K562 (cell line): ENCODE results near the gene ABCC10. TPM values are rescaled to one million over a fixed set of nuclear protein-coding genes. Genes with fewer than 3 reads are reported as not detected.
A peak's percentile ranks its signal among the peaks of the same experiment; 100 is the strongest.

Experiments
- ARID3B ChIP-seq: fragments of 250-450 bp; sonication (Bioruptor Pico); IDR thresholded peaks from 2 replicates; pipeline ENCODE4 v1.4.0; 2020; ENCODE audit warnings: borderline replicate concordance
- CBX3 ChIP-seq, 2 experiments: IDR thresholded peaks; 1 replicate in 1 of 2; 2 replicates in 1 of 2; pipeline ENCODE4 v1.6.1; 2012; ENCODE audit warnings: inconsistent platforms in 2 of 2, low read length in 2 of 2, borderline replicate concordance in 1 of 2, control low read depth in 1 of 2
- CSDE1 ChIP-seq, 2 experiments: fragments of 450-650 bp; IDR thresholded peaks; 2 replicates each; pipeline ENCODE4 v1.6.1; 2016; ENCODE audit warnings: mild to moderate bottlenecking in 1 of 2
- DACH1 ChIP-seq: fragments of 450-650 bp; IDR thresholded peaks from 2 replicates; pipeline ENCODE4 v1.6.1; 2018; ENCODE audit not compliant: partially characterized antibody
- GTF2A2 ChIP-seq: IDR thresholded peaks from 2 replicates; pipeline ENCODE4 v1.6.1; 2016; ENCODE audit warnings: mild to moderate bottlenecking, missing genetic modification characterization, missing compliant biosample characterization
- MGA ChIP-seq: fragments of 450-650 bp; IDR thresholded peaks from 2 replicates; pipeline ENCODE4 v1.6.1; 2016; ENCODE audit warnings: mild to moderate bottlenecking, moderate library complexity
- PPARD ChIP-seq: fragments of 250-450 bp; sonication (Bioruptor Pico); IDR thresholded peaks from 2 replicates; pipeline ENCODE4 v1.8.0; 2022; ENCODE audit warnings: inconsistent platforms, mild to moderate bottlenecking, moderate library complexity
- TCF3 ChIP-seq: sonication (generic); formaldehyde crosslinking; IDR thresholded peaks from 2 replicates; pipeline ENCODE4 v1.4.0; 2020; ENCODE audit warnings: mild to moderate bottlenecking, missing genetic modification reagents
- TCF7L2 ChIP-seq: fragments of 150-350 bp; IDR thresholded peaks from 2 replicates; pipeline ENCODE4 v1.6.1; 2016; ENCODE audit warnings: low read depth, mild to moderate bottlenecking, low read length, moderate library complexity
- TEAD2 ChIP-seq: fragments of 450-650 bp; IDR thresholded peaks from 2 replicates; pipeline ENCODE4 v1.6.1; 2016; ENCODE audit warnings: missing genetic modification characterization, control low read depth, missing compliant biosample characterization
- ZKSCAN3 ChIP-seq: fragments of 250-450 bp; sonication (Bioruptor Pico); IDR thresholded peaks from 2 replicates; pipeline ENCODE4 v1.4.0; 2020
- ZNF197 ChIP-seq: fragments of 200-800 bp; sonication (Bioruptor generic); IDR thresholded peaks from 2 replicates; pipeline ENCODE4 v1.6.1; 2016; ENCODE audit warnings: low read depth, missing genetic modification characterization, missing compliant biosample characterization
- ZNF23 ChIP-seq: fragments of 250-450 bp; sonication (Bioruptor Pico); IDR thresholded peaks from 2 replicates; pipeline ENCODE4 v1.4.0; 2020; ENCODE audit warnings: mild to moderate bottlenecking
- ZZZ3 ChIP-seq: fragments of 450-650 bp; IDR thresholded peaks from 2 replicates; pipeline ENCODE4 v1.6.1; 2016; ENCODE audit warnings: antibody characterized with exemption, mild to moderate bottlenecking, moderate library complexity
- polyA plus RNA-seq, 8 experiments: library from polyadenylated mRNA; depleted of rRNA in 4 of 8; stranded (reverse) in 5 of 8; unstranded in 3 of 8; fragments of >200 nt; fragmentation: Nextera tagmentation in 2 of 8; fragmentation: Illumina TruSeq in 1 of 8; extraction: Ambion mirVana in 2 of 8; extraction: Trizol in 1 of 8; gene quantifications; 2 replicates each; pipeline versions ENCODE4 v1.2.1 to v1.2.3, GENCODE V29; 2011 to 2014; ENCODE audit warnings: inconsistent platforms in 1 of 8, missing spikeins in 1 of 8
- total RNA-seq, 7 experiments: library from RNA; depleted of rRNA in 6 of 7; stranded (reverse); fragments of >200 nt in 6 of 7; fragmentation: Illumina TruSeq in 2 of 7; extraction: Trizol in 2 of 7; gene quantifications; 2 replicates each; pipeline versions ENCODE4 v1.2.1 to v1.2.3, GENCODE V29; 2011 to 2021; ENCODE audit warnings: low replicate concordance in 1 of 7

Gene ABCC10
- total and polyA plus RNA-seq, 9 of the 15 experiments (the other 6 are each of a cell fraction or from before 2014, with no cell fraction given) = 2.4 to 29.1 (median 13.7) TPM

GRCh38 chr6:43427406-43428111, at the start of gene ABCC10 (continued):
- TF ChIP-seq ZNF197 = no peak
- TF ChIP-seq CBX3 (IDR thresholded peaks at IDR 0.05; ENCODE audit: borderline replicate concordance in 1 of 2, low read length in 2 of 2) = peak in 1 of 2 experiments; percentile 5; a peak in 1 of 3 replicates
- TF ChIP-seq ZKSCAN3 (CRISPR knock-in tag) = no peak
- peak; percentile 45 for TF ChIP-seq DACH1
- TF ChIP-seq MGA = no peak; the same call in 1 of the 2 replicates
- TF ChIP-seq ZNF23 (CRISPR knock-in tag) = no peak
- TF ChIP-seq PPARD (CRISPR knock-in tag) = no peak
- TF ChIP-seq ARID3B = no peak
- TF ChIP-seq GTF2A2 (tag) = no peak
- TF ChIP-seq TCF7L2 = no peak
- no peak for TF ChIP-seq TEAD2 (tag)
- TF ChIP-seq CSDE1 (IDR thresholded peaks at IDR 0.05) = no peak
- peak; percentile 94; the same call in 1 of the 2 replicates for TF ChIP-seq ZZZ3
- no peak for TF ChIP-seq TCF3
